Suprapubic skin (tissue), 4 donors: ENCODE results near the gene CAPN5.

ENCODE experiments used
- CTCF ChIP-seq, 2 donors: fragments of 200-600 bp in 1 of 2; fragments of 450-650 bp in 1 of 2; sonication (generic) in 1 of 2; IDR thresholded peaks; one replicate each; pipeline ENCODE4 v1.5.1; 2016 to 2019; ENCODE audit warnings: antibody characterized with exemption in 2 of 2, mild to moderate bottlenecking in 1 of 2, moderate library complexity in 1 of 2
- EP300 ChIP-seq: sonication (generic); formaldehyde crosslinking; IDR thresholded peaks from one replicate; pipeline ENCODE4 v1.6.1; 2017; ENCODE audit warnings: antibody characterized with exemption
- POLR2A ChIP-seq, 2 donors: fragments of 450-650 bp; IDR thresholded peaks; one replicate each; pipeline ENCODE4 v1.6.1; 2017; ENCODE audit warnings: antibody characterized with exemption in 2 of 2, mild to moderate bottlenecking in 2 of 2, moderate library complexity in 2 of 2
- POLR2AphosphoS5 ChIP-seq, 3 donors: sonication (generic); formaldehyde crosslinking; IDR thresholded peaks; one replicate each; pipeline ENCODE4 v1.6.1; 2017; ENCODE audit warnings: antibody characterized with exemption in 3 of 3

GRCh38 chr11:77142091-77142975, 75.6 kb downstream of the CAPN5 start:
- TF ChIP-seq CTCF (IDR thresholded peaks at IDR 0.05), result no peak
- TF ChIP-seq POLR2A (IDR thresholded peaks at IDR 0.05), result no peak
- no peak for TF ChIP-seq EP300
- no peak for TF ChIP-seq POLR2AphosphoS5 (IDR thresholded peaks at IDR 0.05)
